ENCODE data around the gene RTN4R.

RTN4R gene

GRCh38 chr22:20229916-20230775 lies 38.0 kb downstream of the RTN4R start:
- DNase-seq (ENCODE audit: low read depth in 2 of 2), result no peak

GRCh38 chr22:20228939-20229272 lies 39.2 kb downstream of the RTN4R start:
- no peak for DNase-seq (ENCODE audit: low read depth in 2 of 2)

GRCh38 chr22:20228055-20228938 lies 39.8 kb downstream of the RTN4R start:
- DNase-seq (ENCODE audit: low read depth in 2 of 2), result no peak

GRCh38 chr22:20227363-20227762 lies 40.8 kb downstream of the RTN4R start:
- DNase-seq (ENCODE audit: low read depth in 2 of 2), result no peak

GRCh38 chr22:20226760-20227350 lies 41.3 kb downstream of the RTN4R start:
- no peak for DNase-seq (ENCODE audit: low read depth in 2 of 2)

GRCh38 chr22:20226077-20226716 lies 41.9 kb downstream of the RTN4R start:
- no peak for DNase-seq (ENCODE audit: low read depth in 2 of 2)

- no peak for DNase-seq (ENCODE audit: low read depth in 2 of 2)
Measured at GRCh38 chr22:20225693-20225966, 42.5 kb downstream of the RTN4R start.

- DNase-seq (ENCODE audit: low read depth in 2 of 2), result no peak
Measured at GRCh38 chr22:20224917-20225692, 43.0 kb downstream of the RTN4R start.

GRCh38 chr22:20224256-20224626 lies 43.9 kb downstream of the RTN4R start:
- DNase-seq (ENCODE audit: low read depth in 2 of 2), result no peak

GRCh38 chr22:20223421-20224255 lies 44.5 kb downstream of the RTN4R start:
- no peak for DNase-seq (ENCODE audit: low read depth in 2 of 2)

GRCh38 chr22:20222764-20223420 lies 45.2 kb downstream of the RTN4R start:
- DNase-seq (ENCODE audit: low read depth in 2 of 2), result no peak

- DNase-seq (ENCODE audit: low read depth in 2 of 2), result no peak
Measured at GRCh38 chr22:20221421-20222340, 46.4 kb downstream of the RTN4R start.

GRCh38 chr22:20220629-20221026 lies 47.5 kb downstream of the RTN4R start:
- no peak for DNase-seq (ENCODE audit: low read depth in 2 of 2)

GRCh38 chr22:20219667-20220628 lies 48.2 kb downstream of the RTN4R start:
- DNase-seq (ENCODE audit: low read depth in 2 of 2), result no peak

GRCh38 chr22:20218987-20219386 lies 49.1 kb downstream of the RTN4R start:
- DNase-seq (ENCODE audit: low read depth in 2 of 2), result no peak

GRCh38 chr22:20218326-20218872 lies 49.7 kb downstream of the RTN4R start:
- no peak for DNase-seq (ENCODE audit: low read depth in 2 of 2)

GRCh38 chr22:20217563-20217962 lies 50.6 kb downstream of the RTN4R start:
- no peak for DNase-seq (ENCODE audit: low read depth in 2 of 2)
